OCI-LY7 (cell line): ENCODE measurements around the gene DNAJB4.

Experiments
- CTCF ChIP-seq: fragments of 200-600 bp; sonication (generic); conservative IDR thresholded peaks from 2 replicates; pipeline ENCODE4 v1.5.1; 2014; ENCODE audit warnings: mild to moderate bottlenecking, antibody characterized with exemption, low read length, moderate library complexity, mixed read lengths
- EZH2phosphoT487 ChIP-seq: fragments of 200-600 bp; sonication (generic); IDR thresholded peaks from 2 replicates; pipeline ENCODE4 v1.6.1; 2018; ENCODE audit warnings: low read depth, borderline replicate concordance, mild to moderate bottlenecking, mixed run types, antibody characterized with exemption, low read length, moderate library complexity, mixed read lengths

DNA sequence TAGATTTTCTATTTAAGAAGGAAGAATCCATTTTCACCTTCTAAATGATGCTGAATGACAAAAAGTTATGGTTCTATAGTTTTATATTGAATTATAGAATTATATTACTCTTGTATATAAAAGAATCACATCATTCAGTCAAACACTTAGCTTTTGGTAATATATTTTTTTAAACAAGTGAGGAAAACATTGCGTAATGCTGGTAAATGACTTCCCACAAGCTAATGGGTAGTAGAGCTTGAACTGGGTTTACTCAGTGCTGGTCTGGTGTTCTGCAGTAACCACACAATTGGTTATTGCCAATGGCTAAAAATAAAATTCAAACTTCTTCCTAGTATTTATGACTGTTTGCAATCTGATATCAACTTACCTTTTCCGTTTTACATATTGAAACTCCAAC lies 30.4 kb downstream of the DNAJB4 start:
- TF ChIP-seq CTCF, result no peak
- no peak for TF ChIP-seq EZH2phosphoT487
